Measurements from ENCODE around the gene CD300A. TPM values are rescaled to one million over a fixed set of nuclear protein-coding genes. Genes with fewer than 3 reads are reported as not detected.
A peak's percentile ranks its signal among the peaks of the same experiment; 100 is the strongest.

Gene CD300A
- total and polyA plus RNA-seq, 2 donors (not counting 3 experiments of a cell fraction or from before 2014, with no cell fraction given): not detected

- Histone ChIP-seq H3K4me3 (replicated peaks in 1 of 3; ENCODE audit: insufficient read depth in 1 of 3, low read depth in 1 of 3, low read length in 3 of 3) (no peak overlapping the region), H3K4me1 (ENCODE audit: control insufficient read depth, extremely low read depth, insufficient read depth, low read length) (no peaks in the 10 kb centered on the region), H3K9me1 (replicated peaks; ENCODE audit: control insufficient read depth, extremely low read depth, insufficient read depth, low read length) (no peaks in the 10 kb centered on the region), H3K79me2 (ENCODE audit: control insufficient read depth, insufficient read depth, low read length) (no peaks in the 10 kb centered on the region), H3K9me3 (replicated peaks; ENCODE audit: control insufficient read depth, insufficient read depth, low read length) (no peaks in the 10 kb centered on the region), H2AFZ (ENCODE audit: low read depth, low read length) (no peak overlapping the region), H3K4me2 (ENCODE audit: insufficient read depth, low read length) (no peak overlapping the region), H4K20me1 (replicated peaks; ENCODE audit: control insufficient read depth, extremely low read depth, insufficient read depth, low read length) (no peaks in the 10 kb centered on the region), H3K27ac (ENCODE audit: insufficient read depth, low read depth, low read length) (no peak overlapping the region), H3K27me3 (ENCODE audit: control insufficient read depth in 2 of 2, insufficient read depth in 2 of 2, low read length in 2 of 2) (no peaks in the 10 kb centered on the region), H3K36me3 (ENCODE audit: control insufficient read depth in 2 of 2, extremely low read depth in 1 of 2, insufficient read depth in 2 of 2, low read length in 2 of 2) (no peaks in the 10 kb centered on the region), H3K9ac (replicated peaks; ENCODE audit: extremely low read depth, insufficient read depth, low read length) (no peak overlapping the region)
- CTCF ChIA-PET: interaction anchor here (1.2 to 1.3 kb wide), 2 partner anchors 114 to 126 kb away, joined by 4 to 5 read pairs; partner anchors contain the start of gene GPR142
- dilution Hi-C loops (cut with MboI; ENCODE audit: extremely low pct_ligation_motif_present, low sequenced_read_pairs): no loop called here
- POLR2A ChIA-PET: no interaction called here
- FAIRE-seq: peak; percentile 88
- no TSS peak for BruUV-seq (replicated peaks)
- TF ChIP-seq, protein P1, sequence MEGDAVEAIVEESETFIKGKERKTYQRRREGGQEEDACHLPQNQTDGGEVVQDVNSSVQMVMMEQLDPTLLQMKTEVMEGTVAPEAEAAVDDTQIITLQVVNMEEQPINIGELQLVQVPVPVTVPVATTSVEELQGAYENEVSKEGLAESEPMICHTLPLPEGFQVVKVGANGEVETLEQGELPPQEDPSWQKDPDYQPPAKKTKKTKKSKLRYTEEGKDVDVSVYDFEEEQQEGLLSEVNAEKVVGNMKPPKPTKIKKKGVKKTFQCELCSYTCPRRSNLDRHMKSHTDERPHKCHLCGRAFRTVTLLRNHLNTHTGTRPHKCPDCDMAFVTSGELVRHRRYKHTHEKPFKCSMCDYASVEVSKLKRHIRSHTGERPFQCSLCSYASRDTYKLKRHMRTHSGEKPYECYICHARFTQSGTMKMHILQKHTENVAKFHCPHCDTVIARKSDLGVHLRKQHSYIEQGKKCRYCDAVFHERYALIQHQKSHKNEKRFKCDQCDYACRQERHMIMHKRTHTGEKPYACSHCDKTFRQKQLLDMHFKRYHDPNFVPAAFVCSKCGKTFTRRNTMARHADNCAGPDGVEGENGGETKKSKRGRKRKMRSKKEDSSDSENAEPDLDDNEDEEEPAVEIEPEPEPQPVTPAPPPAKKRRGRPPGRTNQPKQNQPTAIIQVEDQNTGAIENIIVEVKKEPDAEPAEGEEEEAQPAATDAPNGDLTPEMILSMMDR (IDR thresholded peaks at IDR 0.05; ENCODE audit: extremely low read depth in 1 of 2, insufficient read depth in 1 of 2, low read depth in 1 of 2, low read length in 2 of 2): peak; percentile 72 to 73
- no peak for TF ChIP-seq MAX (IDR thresholded peaks at IDR 0.05; ENCODE audit: insufficient read depth, insufficient read length)
- peak; percentile 38 for DNase-seq (ENCODE audit: low read depth, low spot score)
- intact Hi-C loops (cut with micrococcal nuclease): loop anchor here (1.0 kb wide), 3 partner anchors 35 to 125 kb away; no protein-coding TSS in a partner anchor
Observed at GRCh38 chr17:74493331-74493833, 26.9 kb downstream of the CD300A start.

DNA sequence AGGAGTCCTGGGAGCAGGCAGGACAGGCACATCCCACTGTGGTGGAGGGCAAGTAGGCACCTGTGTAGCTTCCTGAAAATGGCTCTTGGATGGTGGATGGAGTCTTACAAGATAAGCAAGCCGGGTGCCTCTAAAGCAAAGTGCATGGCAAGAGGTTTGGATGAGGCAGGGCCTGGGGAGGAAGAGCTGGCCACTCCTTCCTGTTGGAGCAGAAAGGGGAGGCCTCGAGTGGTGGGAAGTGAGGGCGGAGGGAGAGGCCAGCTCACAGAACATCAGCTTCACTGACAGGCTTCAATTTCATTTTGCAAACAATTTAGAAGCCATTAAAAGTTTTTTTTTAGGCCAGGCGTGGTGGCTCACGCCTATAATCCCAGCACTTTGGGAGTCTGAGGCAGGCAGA, 31.0 kb downstream of the CD300A start:
- no peak overlapping the region for H3K27ac ChIP-seq (ENCODE audit: insufficient read depth, low read depth, low read length)
- no peak for TF ChIP-seq JUN (IDR thresholded peaks at IDR 0.05; ENCODE audit: borderline replicate concordance, insufficient read depth, insufficient read length, low read depth)
- no peak for TF ChIP-seq POLR2A (IDR thresholded peaks at IDR 0.05; ENCODE audit: low read depth, low read length)
- TF ChIP-seq EZH2 (IDR thresholded peaks at IDR 0.05; ENCODE audit: borderline replicate concordance, low read depth, low read length, severe bottlenecking): no peak
- no peak for TF ChIP-seq GATA2 (IDR thresholded peaks at IDR 0.05; ENCODE audit: insufficient read depth, insufficient read length, low read depth, low read length)
- TF ChIP-seq, protein P1 (IDR thresholded peaks at IDR 0.05; ENCODE audit: extremely low read depth in 1 of 2, insufficient read depth in 1 of 2, low read depth in 1 of 2, low read length in 2 of 2): no peak
- TF ChIP-seq MYC (IDR thresholded peaks at IDR 0.05; ENCODE audit: low read depth, low read length): no peak
- TF ChIP-seq MAX (IDR thresholded peaks at IDR 0.05; ENCODE audit: insufficient read depth, insufficient read length): no peak
- TF ChIP-seq POLR2AphosphoS5 (IDR thresholded peaks at IDR 0.05; ENCODE audit: insufficient read depth, low read depth, low read length): no peak
- TF ChIP-seq FOS (IDR thresholded peaks at IDR 0.05; ENCODE audit: borderline replicate concordance, insufficient read depth, low read length): no peak

More for the DNA sequence above, 31.0 kb downstream of the CD300A start:
- Histone ChIP-seq H3K9me3 (replicated peaks; ENCODE audit: control insufficient read depth, insufficient read depth, low read length) (no peaks in the 10 kb centered on the region), H3K27me3 (ENCODE audit: control insufficient read depth in 2 of 2, insufficient read depth in 2 of 2, low read length in 2 of 2) (no peaks in the 10 kb centered on the region), H3K4me3 (replicated peaks in 1 of 3; ENCODE audit: insufficient read depth in 1 of 3, low read depth in 1 of 3, low read length in 3 of 3) (no peak overlapping the region), H3K4me2 (ENCODE audit: insufficient read depth, low read length) (no peak overlapping the region), H3K36me3 (ENCODE audit: control insufficient read depth in 2 of 2, extremely low read depth in 1 of 2, insufficient read depth in 2 of 2, low read length in 2 of 2) (no peaks in the 10 kb centered on the region), H3K9me1 (replicated peaks; ENCODE audit: control insufficient read depth, extremely low read depth, insufficient read depth, low read length) (no peaks in the 10 kb centered on the region), H4K20me1 (replicated peaks; ENCODE audit: control insufficient read depth, extremely low read depth, insufficient read depth, low read length) (no peaks in the 10 kb centered on the region), H3K4me1 (ENCODE audit: control insufficient read depth, extremely low read depth, insufficient read depth, low read length) (no peaks in the 10 kb centered on the region), H2AFZ (ENCODE audit: low read depth, low read length) (no peak overlapping the region), H3K79me2 (ENCODE audit: control insufficient read depth, insufficient read depth, low read length) (no peaks in the 10 kb centered on the region), H3K9ac (replicated peaks; ENCODE audit: extremely low read depth, insufficient read depth, low read length) (no peak overlapping the region)
- no TSS peak for BruUV-seq (replicated peaks)
- CTCF ChIA-PET: interaction anchor here (1.5 to 2.4 kb wide), 3 partner anchors 40 to 129 kb away, joined by 3 to 13 read pairs (median 8); no protein-coding TSS in a partner anchor
- dilution Hi-C loops (cut with MboI; ENCODE audit: extremely low pct_ligation_motif_present, low sequenced_read_pairs): no loop called here
- no peak for DNase-seq (ENCODE audit: low read depth, low spot score)
- intact Hi-C loops (cut with micrococcal nuclease): no loop called here
- no peak for FAIRE-seq
- POLR2A ChIA-PET: no interaction called here

Data from endothelial cell of umbilical vein (primary cell).